Transverse colon (tissue), 3 donors: ENCODE measurements around the gene STK32C.

ENCODE experiments used
- POLR2A ChIP-seq: fragments of 450-650 bp; IDR thresholded peaks from one replicate; pipeline ENCODE4 v1.6.1; 2016; ENCODE audit warnings: antibody characterized with exemption, mild to moderate bottlenecking, moderate library complexity
- TF ChIP-seq, protein P1 (sequence below), 5 experiments: fragments of 200-600 bp in 3 of 5; fragments of 450-650 bp in 2 of 5; sonication (generic) in 3 of 5; IDR thresholded peaks; 1 replicate in 2 of 5; 2 replicates in 3 of 5; pipeline ENCODE4 v1.5.1; 2016 to 2017; ENCODE audit warnings: antibody characterized with exemption in 5 of 5, inconsistent platforms in 3 of 5, mild to moderate bottlenecking in 2 of 5, moderate library complexity in 1 of 5

DNA sequence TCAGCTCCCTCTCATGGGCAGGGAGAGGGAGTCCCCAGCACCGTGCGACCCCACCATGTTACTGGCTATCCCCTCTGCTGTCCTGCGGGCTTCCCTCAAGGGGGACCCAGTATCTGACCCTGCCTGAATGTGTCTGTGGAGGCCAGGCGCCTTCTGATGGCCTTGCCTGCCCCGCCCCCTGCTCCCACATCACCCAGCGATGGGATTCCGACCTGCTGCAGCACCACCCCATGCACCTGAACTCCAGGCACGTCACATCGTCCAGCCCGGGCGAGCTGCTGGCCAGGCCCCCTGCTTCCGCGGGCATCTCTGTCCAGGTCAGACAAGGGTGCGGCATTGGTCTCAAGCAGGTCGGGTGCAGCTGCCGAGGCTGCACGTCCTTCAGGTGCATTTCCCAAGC lies 43.2 kb upstream of the STK32C start:
- TF ChIP-seq, protein P1, sequence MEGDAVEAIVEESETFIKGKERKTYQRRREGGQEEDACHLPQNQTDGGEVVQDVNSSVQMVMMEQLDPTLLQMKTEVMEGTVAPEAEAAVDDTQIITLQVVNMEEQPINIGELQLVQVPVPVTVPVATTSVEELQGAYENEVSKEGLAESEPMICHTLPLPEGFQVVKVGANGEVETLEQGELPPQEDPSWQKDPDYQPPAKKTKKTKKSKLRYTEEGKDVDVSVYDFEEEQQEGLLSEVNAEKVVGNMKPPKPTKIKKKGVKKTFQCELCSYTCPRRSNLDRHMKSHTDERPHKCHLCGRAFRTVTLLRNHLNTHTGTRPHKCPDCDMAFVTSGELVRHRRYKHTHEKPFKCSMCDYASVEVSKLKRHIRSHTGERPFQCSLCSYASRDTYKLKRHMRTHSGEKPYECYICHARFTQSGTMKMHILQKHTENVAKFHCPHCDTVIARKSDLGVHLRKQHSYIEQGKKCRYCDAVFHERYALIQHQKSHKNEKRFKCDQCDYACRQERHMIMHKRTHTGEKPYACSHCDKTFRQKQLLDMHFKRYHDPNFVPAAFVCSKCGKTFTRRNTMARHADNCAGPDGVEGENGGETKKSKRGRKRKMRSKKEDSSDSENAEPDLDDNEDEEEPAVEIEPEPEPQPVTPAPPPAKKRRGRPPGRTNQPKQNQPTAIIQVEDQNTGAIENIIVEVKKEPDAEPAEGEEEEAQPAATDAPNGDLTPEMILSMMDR (IDR thresholded peaks at IDR 0.05) = no peak
- no peak for TF ChIP-seq POLR2A
